Heart right ventricle (tissue), 16 donors: ENCODE data around the gene PCP4L1. TPM values are rescaled to one million over a fixed set of nuclear protein-coding genes. Genes with fewer than 3 reads are reported as not detected.

Experiments
- ATAC-seq, 8 donors: fragments of 200-7000 bp; cut with Tn5 transposase; one replicate each; pipeline ENCODE4 v1.9.1; 2020; ENCODE audit warnings: mild to moderate bottlenecking in 8 of 8, moderate library complexity in 8 of 8, moderate number of reproducible peaks in 1 of 8
- DNase-seq, 2 donors: peaks; one replicate each; pipeline ENCODE4 v3.0.0-alpha.2; 2020
- H3K27ac ChIP-seq, 10 donors: fragments of 200-600 bp; sonication (generic) in 2 of 10; one replicate each; pipeline versions ENCODE4 v1.5.0 to v1.8.0; 2020 to 2022; ENCODE audit warnings: mild to moderate bottlenecking in 3 of 10
- H3K27me3 ChIP-seq, 7 donors: fragments of 200-600 bp; one replicate each; pipeline ENCODE4 v1.8.0; 2021 to 2022; ENCODE audit warnings: mild to moderate bottlenecking in 2 of 7
- H3K36me3 ChIP-seq, 9 donors: fragments of 200-600 bp; sonication (generic) in 1 of 9; one replicate each; pipeline versions ENCODE4 v1.5.0 to v1.8.0; 2020 to 2022; ENCODE audit warnings: mild to moderate bottlenecking in 2 of 9
- H3K4me1 ChIP-seq, 9 donors: fragments of 200-600 bp; sonication (generic) in 1 of 9; one replicate each; pipeline versions ENCODE4 v1.5.0 to v1.8.0; 2020 to 2022; ENCODE audit warnings: mild to moderate bottlenecking in 4 of 9
- H3K4me3 ChIP-seq, 10 donors: fragments of 200-600 bp; sonication (generic) in 2 of 10; one replicate each; pipeline versions ENCODE4 v1.5.0 to v1.8.0; 2020 to 2022; ENCODE audit warnings: mild to moderate bottlenecking in 7 of 10, moderate library complexity in 2 of 10
- H3K9me3 ChIP-seq, 11 donors: fragments of 200-600 bp in 10 of 11; sonication (generic) in 2 of 11; one replicate each; pipeline versions ENCODE4 v1.5.0 to v1.8.0; 2013 to 2022; ENCODE audit warnings: mild to moderate bottlenecking in 2 of 11, control low read depth in 1 of 11, moderate library complexity in 1 of 11
- CTCF ChIP-seq, 9 donors: fragments of 200-600 bp; sonication (generic) in 2 of 9; IDR thresholded peaks; one replicate each; pipeline versions ENCODE4 v1.5.0 to v1.8.0; 2021 to 2022; ENCODE audit warnings: antibody characterized with exemption in 9 of 9, mild to moderate bottlenecking in 5 of 9, moderate library complexity in 1 of 9
- WGBS, 2 donors: extraction: QIAGEN DNeasy Blood & Tissue Kit; methylation state at CpG; one replicate each; pipeline ENCODE4 v1.1.7; 2013; ENCODE audit warnings: inconsistent platforms in 1 of 2; 5-methylcytosine and 5-hydroxymethylcytosine counted together
- intact Hi-C, 10 donors: fragments of 100-400 bp; cut with DNase I; formaldehyde crosslinking; loops; one replicate each; pipeline versions ENCODE4 v1.11.1 to v1.14.2; 2022
- polyA plus RNA-seq, 2 donors: library from polyadenylated mRNA; stranded (reverse); fragments of 200-250 nt; gene quantifications; one replicate each; pipeline ENCODE4 v1.2.3, GENCODE V29; 2013
- total RNA-seq, 10 donors: library from RNA; stranded (reverse); fragmentation: NEBNext Ultra II Directional in 3 of 10; extraction: Animal tissue kit (Norgen Biotek cat#: 25700) in 3 of 10; gene quantifications; one replicate each; pipeline versions ENCODE4 v1.2.1 to v1.2.4, GENCODE V29; 2021 to 2023
- donor health status: Arrhythmogenic right ventricular cardiomyopathy.
- donor health status: ischemic (EF 13 %, LVEDD 7.1; RV severe dilation, severe dysfunction).
- donor health status: healthy with polysubstance abuse.
- donor health status: DM: no; HTN: yes; CAD: no.
- donor health status: DM: no; HTN: no; CAD: no.
- donor health status: ischemic (EF 25% LVEDD 6.9; RV normal size, moderate dysfunction).
- donor health status: ischemic (EF 25% LVEDD 5.7; RV mildly dilated, moderate dysfunction).
- donor health status: healthy.
- donor health status: DM: yes; HTN: yes; CAD: no.
- donor health status: Ischemic cardiomyopathy.
- donor health status: ischemic (EF 35%, LVEDD 5.7; RV mildly dilated, moderate dysfunction).
- donor health status: nonischemic (EF 11% LVEDD 7.7; RV severe dilation, severe dysfunction).
- donor health status: DM: yes; HTN: yes; CAD: no.
- donor health status: PGD.
- donor health status: ischemic (EF 29% LVEDD 5.4; RV normal size, mild dysfunction).
- donor health status: nonischemic (EF 23%, LVEDD 6.1; RV moderate dilation, normal function).

PCP4L1 gene
- total and polyA plus RNA-seq, 12 donors, result 0.29 to 1.0 (median 0.46) TPM; not detected in 1

- TF ChIP-seq CTCF (IDR thresholded peaks at IDR 0.05), result no peak
- H3K27ac ChIP-seq, result no peak overlapping the region
- no peaks in the 10 kb centered on the region for H3K36me3 ChIP-seq
- 92 to 98% methylated on average over 3 of the region's 3 CpGs for WGBS, 2 donors
- no peaks in the 10 kb centered on the region for H3K9me3 ChIP-seq
- intact Hi-C loops, result loop anchor here in 2 of 10 donors (5.0 to 10.0 kb wide), 2 partner anchors 53 to 55 kb away; partner anchors contain the start of gene NR1I3 (in 1 of the 2)
- peaks cover 0 to 6% (median 0%) of the 10 kb centered on the region in 9 donors for H3K4me1 ChIP-seq
- H3K27me3 ChIP-seq, result peaks cover 0 to 8% (median 0%) of the 10 kb centered on the region in 7 donors
- H3K4me3 ChIP-seq, result no peak overlapping the region
- DNase-seq, result no peak
- no peak for ATAC-seq
Measured at GRCh38 chr1:161287482-161288054, 29.0 kb downstream of the PCP4L1 start.

GRCh38 chr1:161290779-161291178 is 32.2 kb downstream of the PCP4L1 start:
- no peaks in the 10 kb centered on the region for H3K27me3 ChIP-seq
- WGBS, 2 donors, result 71 to 86% methylated on average over 1 of the region's 1 CpG
- no peak overlapping the region for H3K27ac ChIP-seq
- intact Hi-C loops, result loop anchor here in 8 of 10 donors (2.0 to 5.0 kb wide), 2 partner anchors 63 to 64 kb away; partner anchors contain the start of gene TOMM40L (in 8 of the 8)
- no peak for TF ChIP-seq CTCF (IDR thresholded peaks at IDR 0.05)
- H3K4me1 ChIP-seq, result peaks cover 0 to 6% (median 0%) of the 10 kb centered on the region in 9 donors
- no peak for ATAC-seq
- H3K9me3 ChIP-seq, result no peaks in the 10 kb centered on the region
- H3K36me3 ChIP-seq, result no peaks in the 10 kb centered on the region
- no peak for DNase-seq
- H3K4me3 ChIP-seq, result no peak overlapping the region

DNA sequence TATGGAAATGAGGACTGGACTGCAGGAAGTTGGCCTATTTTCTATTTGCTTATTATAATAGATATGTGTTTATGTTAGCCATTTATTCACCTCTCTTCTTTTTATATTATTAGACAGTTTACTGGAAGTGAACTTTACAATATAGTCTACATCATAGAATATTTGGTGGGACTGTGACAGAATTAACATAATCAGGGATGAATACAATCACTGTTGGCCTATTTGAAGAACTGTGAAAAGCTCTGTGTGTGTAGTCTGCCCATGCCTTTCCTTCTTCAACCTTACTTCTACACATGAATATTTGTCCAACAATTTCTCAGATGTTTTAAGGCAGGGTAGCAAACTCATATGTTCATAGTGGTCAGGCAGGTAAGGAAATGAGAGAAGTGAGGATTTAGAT is 38.9 kb downstream of the PCP4L1 start:
- no peak for ATAC-seq
- H3K4me3 ChIP-seq, result no peak overlapping the region
- no peaks in the 10 kb centered on the region for H3K9me3 ChIP-seq
- intact Hi-C loops, result no loop called here
- peaks cover 0 to 18% (median 0%) of the 10 kb centered on the region in 9 donors for H3K4me1 ChIP-seq
- H3K27ac ChIP-seq, result no peak overlapping the region
- H3K36me3 ChIP-seq, result no peaks in the 10 kb centered on the region
- H3K27me3 ChIP-seq, result no peaks in the 10 kb centered on the region
- DNase-seq, result no peak
- TF ChIP-seq CTCF (IDR thresholded peaks at IDR 0.05), result no peak

GRCh38 chr1:161298116-161298515 is 39.6 kb downstream of the PCP4L1 start:
- DNase-seq, result no peak
- H3K4me3 ChIP-seq, result no peak overlapping the region
- peaks cover 0 to 3% (median 0%) of the 10 kb centered on the region in 9 donors for H3K36me3 ChIP-seq
- no peaks in the 10 kb centered on the region for H3K9me3 ChIP-seq
- no peak for TF ChIP-seq CTCF (IDR thresholded peaks at IDR 0.05)
- WGBS, 2 donors, result 91 to 92% methylated on average over 6 of the region's 6 CpGs
- intact Hi-C loops, result no loop called here
- no peak for ATAC-seq
- peaks cover 0 to 23% (median 0%) of the 10 kb centered on the region in 9 donors for H3K4me1 ChIP-seq
- no peak overlapping the region for H3K27ac ChIP-seq
- no peaks in the 10 kb centered on the region for H3K27me3 ChIP-seq
